C4-2B (cell line): Measurements from ENCODE around the gene RB1.

Experiments used
- ZFX ChIP-seq: fragments of 450-650 bp; IDR thresholded peaks from 2 replicates; pipeline ENCODE4 v1.6.1; 2017
- TF ChIP-seq, protein P1 (sequence below): fragments of 450-650 bp; conservative IDR thresholded peaks from 2 replicates; pipeline ENCODE4 v1.5.1; 2017; ENCODE audit warnings: mild to moderate bottlenecking

DNA sequence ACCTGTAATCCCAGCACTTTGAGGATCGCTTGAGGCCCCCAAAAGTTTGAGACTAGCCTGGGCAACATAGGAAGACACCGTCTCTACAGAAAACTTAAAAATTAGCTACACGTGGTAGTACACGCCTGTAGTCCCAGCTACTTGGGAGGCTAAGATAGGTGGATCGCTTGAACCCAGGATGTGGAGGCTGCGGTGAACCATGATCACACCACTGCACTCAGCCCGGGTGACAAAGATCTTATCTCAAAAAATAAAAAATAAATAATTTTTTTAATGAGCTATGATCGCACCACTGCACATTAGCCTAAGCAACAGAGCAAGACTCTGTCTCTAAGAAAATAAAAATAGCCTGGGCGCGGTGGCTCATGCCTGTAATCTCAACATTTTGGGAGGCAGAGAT, 222.7 kb downstream of the RB1 start:
- TF ChIP-seq, protein P1, sequence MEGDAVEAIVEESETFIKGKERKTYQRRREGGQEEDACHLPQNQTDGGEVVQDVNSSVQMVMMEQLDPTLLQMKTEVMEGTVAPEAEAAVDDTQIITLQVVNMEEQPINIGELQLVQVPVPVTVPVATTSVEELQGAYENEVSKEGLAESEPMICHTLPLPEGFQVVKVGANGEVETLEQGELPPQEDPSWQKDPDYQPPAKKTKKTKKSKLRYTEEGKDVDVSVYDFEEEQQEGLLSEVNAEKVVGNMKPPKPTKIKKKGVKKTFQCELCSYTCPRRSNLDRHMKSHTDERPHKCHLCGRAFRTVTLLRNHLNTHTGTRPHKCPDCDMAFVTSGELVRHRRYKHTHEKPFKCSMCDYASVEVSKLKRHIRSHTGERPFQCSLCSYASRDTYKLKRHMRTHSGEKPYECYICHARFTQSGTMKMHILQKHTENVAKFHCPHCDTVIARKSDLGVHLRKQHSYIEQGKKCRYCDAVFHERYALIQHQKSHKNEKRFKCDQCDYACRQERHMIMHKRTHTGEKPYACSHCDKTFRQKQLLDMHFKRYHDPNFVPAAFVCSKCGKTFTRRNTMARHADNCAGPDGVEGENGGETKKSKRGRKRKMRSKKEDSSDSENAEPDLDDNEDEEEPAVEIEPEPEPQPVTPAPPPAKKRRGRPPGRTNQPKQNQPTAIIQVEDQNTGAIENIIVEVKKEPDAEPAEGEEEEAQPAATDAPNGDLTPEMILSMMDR = no peak
- no peak for TF ChIP-seq ZFX
